Activated T-helper 2 cell treated with anti-CD3 and anti-CD28 coated beads, Interferon-gamma antibody, Interleukin-2, Interleukin-4, amounts not matched to agents 10 μg/mL and 5 μg/mL and 100 μg/mL, durations not matched to agents 14 hours and 24 hours and 36 hours (primary cell): Measurements from ENCODE around the gene ATOH1. TPM values are rescaled to one million over a fixed set of nuclear protein-coding genes. Genes with fewer than 3 reads are reported as not detected.

Experiments used
- DNase-seq: peaks from one replicate; pipeline ENCODE4 v3.0.0; 2021; ENCODE audit warnings: low spot score
- H3K27ac Mint-ChIP-seq: one replicate; pipeline ENCODE4 v1.8.0; 2021; ENCODE audit warnings: mixed read lengths
- H3K27me3 Mint-ChIP-seq: one replicate; pipeline ENCODE4 v1.8.0; 2021; ENCODE audit warnings: low read depth, mixed read lengths
- H3K36me3 Mint-ChIP-seq: one replicate; pipeline ENCODE4 v1.8.0; 2021; ENCODE audit warnings: low read depth, mixed read lengths
- H3K4me1 Mint-ChIP-seq: one replicate; pipeline ENCODE4 v1.8.0; 2021; ENCODE audit warnings: low read depth, mixed read lengths
- H3K4me3 Mint-ChIP-seq: one replicate; pipeline ENCODE4 v1.8.0; 2021; ENCODE audit warnings: low read depth, mild to moderate bottlenecking, moderate library complexity, mixed read lengths
- H3K9me3 Mint-ChIP-seq: one replicate; pipeline ENCODE4 v1.8.0; 2021; ENCODE audit warnings: mixed read lengths
- intact Hi-C: fragments of 100-400 bp; cut with micrococcal nuclease; formaldehyde crosslinking; loops from one replicate; pipeline ENCODE4 v1.15.1; 2023
- total RNA-seq: library from RNA; stranded (reverse); gene quantifications from 2 replicates; pipeline ENCODE4 v1.2.3, GENCODE V29; 2022

ATOH1 gene
- total RNA-seq, 1 donor from 2014 or later = not detected

- no peak overlapping the region for H3K27ac Mint-ChIP-seq
- peaks cover 6% of the 10 kb centered on the region for H3K4me1 Mint-ChIP-seq
- H3K36me3 Mint-ChIP-seq = no peaks in the 10 kb centered on the region
- H3K4me3 Mint-ChIP-seq = no peak overlapping the region
- no peak for DNase-seq
- intact Hi-C loops = no loop called here
- H3K9me3 Mint-ChIP-seq = no peaks in the 10 kb centered on the region
- H3K27me3 Mint-ChIP-seq = peaks cover 42% of the 10 kb centered on the region
Observed at GRCh38 chr4:93825551-93826216, 2.9 kb upstream of the ATOH1 start.

- Mint-ChIP-seq H3K27ac (no peak overlapping the region), H3K4me3 (no peak overlapping the region), H3K27me3 (peaks cover 59% of the 10 kb centered on the region), H3K9me3 (no peaks in the 10 kb centered on the region), H3K4me1 (peaks cover 6% of the 10 kb centered on the region), H3K36me3 (no peaks in the 10 kb centered on the region)
- no peak for DNase-seq
- intact Hi-C loops = no loop called here
Observed at GRCh38 chr4:93827272-93827947, 1.1 kb upstream of the ATOH1 start.

- peaks cover 75% of the 10 kb centered on the region for H3K27me3 Mint-ChIP-seq
- intact Hi-C loops = no loop called here
- H3K4me1 Mint-ChIP-seq = peaks cover 6% of the 10 kb centered on the region
- H3K27ac Mint-ChIP-seq = no peak overlapping the region
- no peaks in the 10 kb centered on the region for H3K9me3 Mint-ChIP-seq
- peak; percentile 9 for DNase-seq
- no peaks in the 10 kb centered on the region for H3K36me3 Mint-ChIP-seq
- H3K4me3 Mint-ChIP-seq = no peak overlapping the region
Observed at GRCh38 chr4:93828995-93829819, 654 bp downstream of the ATOH1 start.

- Mint-ChIP-seq H3K9me3 (no peaks in the 10 kb centered on the region), H3K27me3 (peaks cover 80% of the 10 kb centered on the region)
Observed at GRCh38 chr4:93829820-93830687, 1.5 kb downstream of the ATOH1 start.

GRCh38 chr4:93831716-93832496 lies 3.4 kb downstream of the ATOH1 start:
- H3K36me3 Mint-ChIP-seq = no peaks in the 10 kb centered on the region
- no peak overlapping the region for H3K27ac Mint-ChIP-seq
- peaks cover 74% of the 10 kb centered on the region for H3K27me3 Mint-ChIP-seq
- H3K4me1 Mint-ChIP-seq = peaks cover 6% of the 10 kb centered on the region
- H3K4me3 Mint-ChIP-seq = no peak overlapping the region
- intact Hi-C loops = loop anchor here (5.0 to 10.0 kb wide), 2 partner anchors 925 to 1527 kb away; partner anchors contain the start of genes BMPR1B and GRID2
- no peaks in the 10 kb centered on the region for H3K9me3 Mint-ChIP-seq
- DNase-seq = no peak

More at GRCh38 chr4:93829820-93830687, 1.5 kb downstream of the ATOH1 start:
- intact Hi-C loops = loop anchor here (5.0 to 10.0 kb wide), 2 partner anchors 927 to 1525 kb away; partner anchors contain the start of genes BMPR1B and GRID2
- DNase-seq = no peak
- Mint-ChIP-seq H3K4me3 (no peak overlapping the region), H3K27ac (no peak overlapping the region), H3K4me1 (peaks cover 6% of the 10 kb centered on the region), H3K36me3 (no peaks in the 10 kb centered on the region)

- Mint-ChIP-seq H3K4me3 (no peak overlapping the region), H3K27ac (no peak overlapping the region), H3K36me3 (no peaks in the 10 kb centered on the region), H3K27me3 (peaks cover 55% of the 10 kb centered on the region), H3K4me1 (peaks cover 3% of the 10 kb centered on the region), H3K9me3 (no peaks in the 10 kb centered on the region)
- intact Hi-C loops = loop anchor here (5.0 to 10.0 kb wide), 2 partner anchors 923 to 1530 kb away; partner anchors contain the start of genes BMPR1B and GRID2
- DNase-seq = no peak
Observed at GRCh38 chr4:93834249-93835066, 5.9 kb downstream of the ATOH1 start.

- Mint-ChIP-seq H3K4me3 (no peak overlapping the region), H3K4me1 (no peaks in the 10 kb centered on the region), H3K27me3 (peaks cover 44% of the 10 kb centered on the region), H3K9me3 (no peaks in the 10 kb centered on the region), H3K27ac (no peak overlapping the region), H3K36me3 (no peaks in the 10 kb centered on the region)
- intact Hi-C loops = loop anchor here (10.0 kb wide), 1 partner anchor 1531 kb away; the partner anchor contains the start of gene GRID2
- no peak for DNase-seq
Observed at GRCh38 chr4:93835929-93836328, 7.4 kb downstream of the ATOH1 start.

- no peaks in the 10 kb centered on the region for H3K9me3 Mint-ChIP-seq
- H3K4me3 Mint-ChIP-seq = no peak overlapping the region
- H3K27me3 Mint-ChIP-seq = peaks cover 10% of the 10 kb centered on the region
- H3K27ac Mint-ChIP-seq = no peak overlapping the region
- no peaks in the 10 kb centered on the region for H3K4me1 Mint-ChIP-seq
- DNase-seq = no peak
- intact Hi-C loops = loop anchor here (10.0 kb wide), 1 partner anchor 1535 kb away; the partner anchor contains the start of gene GRID2
- H3K36me3 Mint-ChIP-seq = no peaks in the 10 kb centered on the region
Observed at GRCh38 chr4:93839704-93840103, 11.2 kb downstream of the ATOH1 start.

- no peak overlapping the region for H3K27ac Mint-ChIP-seq
- H3K27me3 Mint-ChIP-seq = no peaks in the 10 kb centered on the region
- H3K4me1 Mint-ChIP-seq = no peaks in the 10 kb centered on the region
- no peak for DNase-seq
- no peaks in the 10 kb centered on the region for H3K36me3 Mint-ChIP-seq
- H3K9me3 Mint-ChIP-seq = no peaks in the 10 kb centered on the region
- no peak overlapping the region for H3K4me3 Mint-ChIP-seq
- intact Hi-C loops = no loop called here
Observed at GRCh38 chr4:93841803-93842345, 13.3 kb downstream of the ATOH1 start.

- Mint-ChIP-seq H3K4me3 (no peak overlapping the region), H3K9me3 (no peaks in the 10 kb centered on the region), H3K27ac (no peak overlapping the region), H3K4me1 (no peaks in the 10 kb centered on the region), H3K36me3 (no peaks in the 10 kb centered on the region), H3K27me3 (no peaks in the 10 kb centered on the region)
- intact Hi-C loops = no loop called here
- DNase-seq = no peak
Observed at GRCh38 chr4:93842601-93843252, 14.2 kb downstream of the ATOH1 start.
